ENCODE results near the gene PARP4. TPM values are rescaled to one million over a fixed set of nuclear protein-coding genes. Genes with fewer than 3 reads are reported as not detected.
A peak's percentile ranks its signal among the peaks of the same experiment; 100 is the strongest.
"Not testable (repeated sequence)": the region's sequence is repeated elsewhere in the genome, so short reads cannot be mapped to it uniquely, and the experiment has no call there.

The PARP4 gene
- total RNA-seq, 3 donors from 2014 or later (not counting 1 experiment from before 2014, with no cell fraction given), result 83.5 to 90.1 (median 84.0) TPM

- no peaks in the 10 kb centered on the region for H3K27me3 Mint-ChIP-seq (ENCODE audit: low read depth in 2 of 2)
- H3K27ac ChIP-seq (ENCODE audit: low read length), result no peak overlapping the region
- ATAC-seq (no peak), DNase-seq (no peak)
- no peaks in the 10 kb centered on the region for H3K9me3 Mint-ChIP-seq
- H3K4me3 ChIP-seq (ENCODE audit: low read length), result no peak overlapping the region
- H3K9me3 ChIP-seq (ENCODE audit: control insufficient read depth, insufficient read depth, low read length), result no peaks in the 10 kb centered on the region
- H3K4me3 Mint-ChIP-seq, result no peak overlapping the region
- no peak for TF ChIP-seq CTCF (IDR thresholded peaks at IDR 0.05)
- H3K27me3 ChIP-seq (ENCODE audit: control insufficient read depth, insufficient read depth, low read length), result no peaks in the 10 kb centered on the region
- peaks cover 78% of the 10 kb centered on the region for H3K36me3 ChIP-seq (ENCODE audit: control insufficient read depth, insufficient read depth, low read length)
- WGBS (ENCODE audit: insufficient coverage), result 95% methylated on average over 8 of the region's 8 CpGs
- H3K27ac Mint-ChIP-seq, result no peak overlapping the region
- no peaks in the 10 kb centered on the region for H3K36me3 Mint-ChIP-seq
- H3K4me1 ChIP-seq (ENCODE audit: control insufficient read depth, insufficient read depth, low read length), result no peaks in the 10 kb centered on the region
- H3K4me1 Mint-ChIP-seq, result peaks cover 0 to 4% of the 10 kb centered on the region in 2 donors
- intact Hi-C loops (cut with micrococcal nuclease), result no loop called here
Observed at GRCh38 chr13:24456396-24456795, 56.2 kb downstream of the PARP4 start.

GRCh38 chr13:24454056-24454455 is 58.5 kb downstream of the PARP4 start:
- intact Hi-C loops (cut with micrococcal nuclease), result no loop called here
- peaks cover 7% of the 10 kb centered on the region for H3K36me3 Mint-ChIP-seq

GRCh38 chr13:24452044-24452443 is 60.5 kb downstream of the PARP4 start:
- DNase-seq (no peak), ATAC-seq (no peak)
- no peaks in the 10 kb centered on the region for H3K9me3 Mint-ChIP-seq
- no peak overlapping the region for H3K27ac ChIP-seq (ENCODE audit: low read length)
- no peaks in the 10 kb centered on the region for H3K27me3 Mint-ChIP-seq (ENCODE audit: low read depth in 2 of 2)
- 97% methylated on average over 9 of the region's 9 CpGs for WGBS (ENCODE audit: insufficient coverage)
- no peaks in the 10 kb centered on the region for H3K27me3 ChIP-seq (ENCODE audit: control insufficient read depth, insufficient read depth, low read length)
- H3K4me3 ChIP-seq (ENCODE audit: low read length), result no peak overlapping the region
- H3K4me1 ChIP-seq (ENCODE audit: control insufficient read depth, insufficient read depth, low read length), result no peaks in the 10 kb centered on the region
- no peaks in the 10 kb centered on the region for H3K9me3 ChIP-seq (ENCODE audit: control insufficient read depth, insufficient read depth, low read length)
- intact Hi-C loops (cut with micrococcal nuclease), result no loop called here
- peaks cover 74% of the 10 kb centered on the region for H3K36me3 ChIP-seq (ENCODE audit: control insufficient read depth, insufficient read depth, low read length)
- no peak overlapping the region for H3K27ac Mint-ChIP-seq
- no peaks in the 10 kb centered on the region for H3K4me1 Mint-ChIP-seq
- H3K4me3 Mint-ChIP-seq, result no peak overlapping the region
- H3K36me3 Mint-ChIP-seq, result peaks cover 19% of the 10 kb centered on the region
- TF ChIP-seq CTCF (IDR thresholded peaks at IDR 0.05), result no peak

More at GRCh38 chr13:24454056-24454455, 58.5 kb downstream of the PARP4 start:
- no peak for TF ChIP-seq CTCF (IDR thresholded peaks at IDR 0.05)
- Histone ChIP-seq H3K4me1 (ENCODE audit: control insufficient read depth, insufficient read depth, low read length) (no peaks in the 10 kb centered on the region), H3K27me3 (ENCODE audit: control insufficient read depth, insufficient read depth, low read length) (no peaks in the 10 kb centered on the region), H3K36me3 (ENCODE audit: control insufficient read depth, insufficient read depth, low read length) (peaks cover 77% of the 10 kb centered on the region), H3K9me3 (ENCODE audit: control insufficient read depth, insufficient read depth, low read length) (no peaks in the 10 kb centered on the region), H3K4me3 (ENCODE audit: low read length) (no peak overlapping the region), H3K27ac (ENCODE audit: low read length) (no peak overlapping the region)
- Mint-ChIP-seq H3K27ac (no peak overlapping the region), H3K27me3 (ENCODE audit: low read depth in 2 of 2) (no peaks in the 10 kb centered on the region), H3K9me3 (no peaks in the 10 kb centered on the region), H3K4me1 (no peaks in the 10 kb centered on the region), H3K4me3 (no peak overlapping the region)
- no peak for ATAC-seq
- WGBS (ENCODE audit: insufficient coverage), result 94% methylated on average over 6 of the region's 6 CpGs
- no peak for DNase-seq

GRCh38 chr13:24450530-24450929 is 62.0 kb downstream of the PARP4 start:
- Histone ChIP-seq H3K9me3 (ENCODE audit: control insufficient read depth, insufficient read depth, low read length) (no peaks in the 10 kb centered on the region), H3K27ac (ENCODE audit: low read length) (no peak overlapping the region), H3K27me3 (ENCODE audit: control insufficient read depth, insufficient read depth, low read length) (no peaks in the 10 kb centered on the region), H3K4me3 (ENCODE audit: low read length) (no peak overlapping the region), H3K36me3 (ENCODE audit: control insufficient read depth, insufficient read depth, low read length) (peaks cover 74% of the 10 kb centered on the region), H3K4me1 (ENCODE audit: control insufficient read depth, insufficient read depth, low read length) (no peaks in the 10 kb centered on the region)
- TF ChIP-seq CTCF (IDR thresholded peaks at IDR 0.05), result no peak
- WGBS (ENCODE audit: insufficient coverage), result 98% methylated on average over 6 of the region's 6 CpGs
- Mint-ChIP-seq H3K27me3 (ENCODE audit: low read depth in 2 of 2) (no peaks in the 10 kb centered on the region), H3K4me1 (no peaks in the 10 kb centered on the region), H3K9me3 (no peaks in the 10 kb centered on the region), H3K4me3 (no peak overlapping the region), H3K27ac (no peak overlapping the region), H3K36me3 (peaks cover 19% of the 10 kb centered on the region)
- intact Hi-C loops (cut with micrococcal nuclease), result no loop called here
- ATAC-seq (no peak), DNase-seq (no peak)

GRCh38 chr13:24444851-24445250 is 67.7 kb downstream of the PARP4 start:
- peaks cover 31% of the 10 kb centered on the region for H3K36me3 Mint-ChIP-seq
- H3K4me1 Mint-ChIP-seq; H3K9me3 ChIP-seq (ENCODE audit: control insufficient read depth, insufficient read depth, low read length); ATAC-seq; intact Hi-C loops (cut with micrococcal nuclease); H3K4me1 ChIP-seq (ENCODE audit: control insufficient read depth, insufficient read depth, low read length); H3K9me3 Mint-ChIP-seq; DNase-seq; H3K4me3 Mint-ChIP-seq; H3K27ac ChIP-seq (ENCODE audit: low read length); H3K27me3 Mint-ChIP-seq (ENCODE audit: low read depth in 2 of 2); H3K4me3 ChIP-seq (ENCODE audit: low read length); H3K27me3 ChIP-seq (ENCODE audit: control insufficient read depth, insufficient read depth, low read length): not testable (repeated sequence)
- peak overlapping the region in 1 of 2 donors; percentile 36 for H3K27ac Mint-ChIP-seq
- WGBS (ENCODE audit: insufficient coverage), result 93% methylated on average over 5 of the region's 9 CpGs
- H3K36me3 ChIP-seq (ENCODE audit: control insufficient read depth, insufficient read depth, low read length), result peaks cover 65% of the 10 kb centered on the region
